Endodermal cell (in vitro differentiated cells): ENCODE measurements around the gene ACOT8. TPM values are rescaled to one million over a fixed set of nuclear protein-coding genes. Genes with fewer than 3 reads are reported as not detected.

ENCODE experiments used
- DNase-seq: peaks from one replicate; pipeline ENCODE4 v3.0.0-alpha.2; 2017
- H3K27ac ChIP-seq: 2 replicates; pipeline ENCODE4 v1.5.1; 2013; ENCODE audit warnings: mild to moderate bottlenecking, low read depth, low read length, moderate library complexity
- H3K27me3 ChIP-seq: 2 replicates; pipeline ENCODE4 v1.6.1; 2013; ENCODE audit warnings: mild to moderate bottlenecking, low read length, moderate library complexity; ENCODE audit not compliant: insufficient read depth, control insufficient read depth, poor library complexity, severe bottlenecking
- H3K36me3 ChIP-seq: 2 replicates; pipeline ENCODE4 v1.7.0; 2013; ENCODE audit warnings: mild to moderate bottlenecking, low read length, moderate library complexity; ENCODE audit not compliant: control insufficient read depth, insufficient read depth
- H3K4me1 ChIP-seq: one replicate; pipeline ENCODE4 v1.7.0; 2013; ENCODE audit warnings: low read length; ENCODE audit not compliant: control insufficient read depth, insufficient read depth
- H3K4me3 ChIP-seq: 2 replicates; pipeline ENCODE4 v1.5.1; 2013; ENCODE audit warnings: mild to moderate bottlenecking, low read length, moderate library complexity
- H3K9ac ChIP-seq: 2 replicates; pipeline ENCODE4 v1.6.1; 2013; ENCODE audit warnings: mild to moderate bottlenecking, low read length, moderate library complexity; ENCODE audit not compliant: poor library complexity, severe bottlenecking; ENCODE audit errors: extremely low read depth
- H3K9me3 ChIP-seq: 2 replicates; pipeline ENCODE4 v1.6.1; 2013; ENCODE audit warnings: mild to moderate bottlenecking, low read length, moderate library complexity; ENCODE audit not compliant: control insufficient read depth
- H3K27ac Mint-ChIP-seq: 2 replicates; pipeline ENCODE4 v1.8.0; 2020; ENCODE audit warnings: mixed read lengths
- H3K27me3 Mint-ChIP-seq: 2 replicates; pipeline ENCODE4 v1.8.0; 2021; ENCODE audit warnings: mild to moderate bottlenecking, mixed read lengths; ENCODE audit not compliant: insufficient read depth
- H3K36me3 Mint-ChIP-seq: 2 replicates; pipeline ENCODE4 v1.8.0; 2020; ENCODE audit warnings: low read depth, mixed read lengths
- H3K4me1 Mint-ChIP-seq: 2 replicates; pipeline ENCODE4 v1.8.0; 2020; ENCODE audit warnings: mixed read lengths
- H3K4me3 Mint-ChIP-seq: 2 replicates; pipeline ENCODE4 v1.8.0; 2020; ENCODE audit warnings: mild to moderate bottlenecking, moderate library complexity, mixed read lengths
- H3K9me3 Mint-ChIP-seq: 2 replicates; pipeline ENCODE4 v1.8.0; 2020; ENCODE audit warnings: mild to moderate bottlenecking, mixed read lengths
- CTCF ChIP-seq: fragments of 200-600 bp; sonication (generic); conservative IDR thresholded peaks from 2 replicates; pipeline ENCODE4 v1.5.0; 2021; ENCODE audit warnings: antibody characterized with exemption, mild to moderate bottlenecking
- WGBS, 2 experiments: methylation state at CpG; one replicate each; pipeline versions ENCODE4 v1.1.5 to v1.1.7; 2013; ENCODE audit warnings: missing lambda C conversion rate in 2 of 2, mixed read lengths in 1 of 2; ENCODE audit not compliant: insufficient coverage in 1 of 2, insufficient read length in 1 of 2; 5-methylcytosine and 5-hydroxymethylcytosine counted together
- total RNA-seq, 2 donors: library from RNA; stranded (reverse); fragmentation: NEBNext Ultra II Directional in 1 of 2; extraction: Animal tissue kit (Norgen Biotek cat#: 25700) in 1 of 2; gene quantifications; 2 replicates in 1 of 2; 3 replicates in 1 of 2; pipeline ENCODE4 v1.2.1, GENCODE V29; 2021

ACOT8 gene
- total RNA-seq, 2 donors from 2014 or later, result 24.3 to 27.9 TPM

DNA sequence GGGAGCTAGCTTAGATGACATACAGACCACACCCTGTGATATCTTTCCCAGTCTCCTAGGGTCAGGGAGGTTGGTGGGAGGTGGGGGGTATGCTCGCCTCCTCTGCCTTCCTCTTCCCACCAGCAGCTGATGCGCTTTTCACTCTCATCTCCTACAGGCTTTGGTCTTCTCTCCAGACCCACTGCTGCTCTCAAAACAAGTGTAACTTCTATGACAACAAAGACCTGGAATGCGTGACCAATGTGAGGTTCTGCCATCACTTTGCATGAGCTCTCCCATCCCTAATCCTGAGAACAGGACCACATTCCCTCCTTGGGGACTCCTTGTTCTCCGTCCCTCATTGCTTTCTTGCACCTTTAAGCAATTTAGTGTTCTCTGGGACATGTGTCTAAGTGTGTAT lies 36.6 kb upstream of the ACOT8 start:
- Mint-ChIP-seq H3K4me3 (no peak overlapping the region), H3K9me3 (no peaks in the 10 kb centered on the region), H3K27me3 (no peaks in the 10 kb centered on the region), H3K36me3 (peaks cover 35% of the 10 kb centered on the region), H3K27ac (no peak overlapping the region), H3K4me1 (peaks cover 4% of the 10 kb centered on the region)
- H3K36me3 ChIP-seq, result peaks cover 46% of the 10 kb centered on the region
- no peaks in the 10 kb centered on the region for H3K9me3 ChIP-seq
- no peaks in the 10 kb centered on the region for H3K27me3 ChIP-seq
- no peak for TF ChIP-seq CTCF
- 89 to 92% methylated on average over 2 to 4 of the region's 4 CpGs for WGBS, 2 experiments
- H3K9ac ChIP-seq, result no peak overlapping the region
- H3K4me3 ChIP-seq, result no peak overlapping the region
- DNase-seq, result no peak
- H3K27ac ChIP-seq, result peak overlapping the region; percentile 53
- H3K4me1 ChIP-seq, result no peaks in the 10 kb centered on the region

DNA sequence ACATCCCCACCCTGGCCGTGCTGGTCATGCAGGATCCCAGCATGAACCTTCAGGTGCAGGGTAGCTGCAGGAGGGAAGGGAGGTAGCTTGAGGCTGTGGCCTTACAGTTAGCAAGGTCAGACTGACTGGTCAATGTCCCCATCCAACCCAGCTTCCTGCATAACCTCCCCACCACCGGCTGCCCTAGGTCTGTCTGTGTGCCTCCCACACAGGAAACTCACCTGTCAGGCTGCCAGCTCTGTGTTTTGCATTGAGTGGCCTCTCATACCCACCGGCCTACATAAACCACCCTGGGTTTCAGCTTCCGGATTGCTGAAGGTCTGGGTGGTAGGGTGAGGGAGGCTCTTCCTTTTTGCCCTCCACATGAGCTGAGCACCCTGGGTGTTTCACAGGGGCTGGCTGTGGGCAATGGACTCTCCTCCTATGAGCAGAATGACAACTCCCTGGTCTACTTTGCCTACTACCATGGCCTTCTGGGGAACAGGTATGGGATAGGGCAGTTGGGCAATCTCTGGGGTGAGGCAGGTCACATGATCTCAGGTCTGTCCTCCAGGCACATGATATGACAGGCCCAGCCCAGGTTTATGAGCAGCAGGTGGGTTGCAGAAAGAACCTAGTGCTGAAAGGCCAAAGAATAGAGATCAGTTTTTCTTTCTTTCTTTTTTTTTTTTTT lies 35.8 kb upstream of the ACOT8 start:
- Histone ChIP-seq H3K4me3 (no peak overlapping the region), H3K4me1 (no peaks in the 10 kb centered on the region), H3K36me3 (peaks cover 38% of the 10 kb centered on the region), H3K9ac (no peak overlapping the region), H3K27ac (no peak overlapping the region), H3K27me3 (no peaks in the 10 kb centered on the region), H3K9me3 (no peaks in the 10 kb centered on the region)
- no peak for DNase-seq
- WGBS, 2 experiments, result 93% methylated on average over 4 of the region's 4 CpGs; no CpG with 5 or more reads in 1 of the 2 experiments
- Mint-ChIP-seq H3K27me3 (no peaks in the 10 kb centered on the region), H3K9me3 (no peaks in the 10 kb centered on the region), H3K27ac (no peak overlapping the region), H3K4me1 (peaks cover 4% of the 10 kb centered on the region), H3K36me3 (peaks cover 30% of the 10 kb centered on the region), H3K4me3 (peak overlapping the region; percentile 77)
- no peak for TF ChIP-seq CTCF

GRCh38 chr20:45892049-45892825 lies 35.0 kb upstream of the ACOT8 start:
- Histone ChIP-seq H3K27me3 (no peaks in the 10 kb centered on the region), H3K36me3 (peaks cover 30% of the 10 kb centered on the region), H3K4me1 (no peaks in the 10 kb centered on the region), H3K9me3 (no peaks in the 10 kb centered on the region), H3K27ac (no peak overlapping the region), H3K9ac (peak overlapping the region; percentile 62), H3K4me3 (peak overlapping the region; percentile 88)
- no peaks in the 10 kb centered on the region for H3K9me3 Mint-ChIP-seq
- peaks cover 26% of the 10 kb centered on the region for H3K36me3 Mint-ChIP-seq
- TF ChIP-seq CTCF, result peak; percentile 31
- peak overlapping the region; percentile 58 for H3K27ac Mint-ChIP-seq
- 84 to 86% methylated on average over 7 to 9 of the region's 9 CpGs for WGBS, 2 experiments
- H3K4me3 Mint-ChIP-seq, result peak overlapping the region; percentile 77
- H3K27me3 Mint-ChIP-seq, result no peaks in the 10 kb centered on the region
- H3K4me1 Mint-ChIP-seq, result peaks cover 4% of the 10 kb centered on the region
- peak; percentile 63 for DNase-seq
